HEK293 (cell line): ENCODE results near the gene ASPRV1.

Experiments
- ZBTB8A ChIP-seq: fragments of 450-650 bp; formaldehyde crosslinking; IDR thresholded peaks from 2 replicates; pipeline ENCODE4 v1.5.1; 2016; ENCODE audit warnings: missing biosample characterization, missing genetic modification characterization
- ZNF544 ChIP-seq: fragments of 450-650 bp; formaldehyde crosslinking; IDR thresholded peaks from 2 replicates; pipeline ENCODE4 v1.5.0; 2017; ENCODE audit warnings: missing biosample characterization, missing genetic modification characterization

- no peak for TF ChIP-seq ZNF544 (tag by site-specific recombination)
- no peak for TF ChIP-seq ZBTB8A (tag by site-specific recombination)
Observed at GRCh38 chr2:69937968-69938367, 23.5 kb downstream of the ASPRV1 start.
